Measurements from ENCODE around the gene NEK5.

- no peak for TF ChIP-seq POLR2AphosphoS5 (IDR thresholded peaks at IDR 0.05; ENCODE audit: borderline replicate concordance, low read depth, low read length)
- no peak for TF ChIP-seq EZH2 (IDR thresholded peaks at IDR 0.05)
Measured at GRCh38 chr13:52130641-52131040, 1.8 kb upstream of the NEK5 start.
